PC-9 (cell line): ENCODE data around the gene ARIH1. TPM values are rescaled to one million over a fixed set of nuclear protein-coding genes. Genes with fewer than 3 reads are reported as not detected.
"Not testable (repeated sequence)": the region's sequence is repeated elsewhere in the genome, so short reads cannot be mapped to it uniquely, and the experiment has no call there.

Experiments used
- BruUV-seq: library from RNA; stranded (reverse); fragments of 400-500 nt; replicated peaks from 2 replicates; lab custom pipeline; 2021; lab: Mats Ljungman, UMichigan
- CTCF ChIA-PET: fragments of 300-600 bp; sonication (Branson Sonifier 250); formaldehyde crosslinking; loops from one replicate; lab custom pipeline; 2022; ENCODE audit warnings: antibody characterized with exemption; lab: Charles Lee
- POLR2A ChIA-PET: fragments of 300-600 bp; sonication (Branson Sonifier 250); formaldehyde crosslinking; loops from one replicate; lab custom pipeline; 2022; ENCODE audit warnings: antibody characterized with exemption; ENCODE audit not compliant: unreplicated experiment; lab: Charles Lee
- DNase-seq, 2 experiments: peaks; one replicate each; pipeline versions ENCODE4 v3.0.0 to v3.0.0-alpha.2; 2015 to 2022; ENCODE audit warnings: mixed read lengths in 1 of 2
- H2AFZ ChIP-seq: fragments of 200-600 bp; sonication (generic); 2 replicates; pipeline ENCODE4 v1.8.1; 2017; ENCODE audit warnings: antibody characterized with exemption
- H3F3A ChIP-seq: fragments of 200-600 bp; sonication (generic); 2 replicates; pipeline ENCODE4 v1.8.1; 2017; ENCODE audit warnings: antibody characterized with exemption, mild to moderate bottlenecking, low read depth; ENCODE audit not compliant: insufficient read depth
- H3K27ac ChIP-seq: fragments of 200-600 bp; sonication (generic); 2 replicates; pipeline ENCODE4 v1.6.1; 2016; ENCODE audit warnings: mixed run types
- H3K27me3 ChIP-seq: fragments of 200-600 bp; sonication (generic); 2 replicates; pipeline ENCODE4 v1.6.1; 2016; ENCODE audit warnings: low read depth, mixed run types; ENCODE audit not compliant: insufficient read depth
- H3K36me3 ChIP-seq: fragments of 200-600 bp; sonication (generic); 2 replicates; pipeline ENCODE4 v1.6.1; 2016; ENCODE audit warnings: low read depth, mixed run types
- H3K4me1 ChIP-seq: fragments of 200-600 bp; sonication (generic); replicated peaks from 2 replicates; pipeline ENCODE4 v1.6.1; 2016; ENCODE audit warnings: mixed run types; ENCODE audit not compliant: insufficient read depth
- H3K4me2 ChIP-seq: fragments of 200-600 bp; sonication (generic); 2 replicates; pipeline ENCODE4 v1.6.1; 2017; ENCODE audit warnings: mixed run types
- H3K4me3 ChIP-seq: fragments of 200-600 bp; sonication (generic); 2 replicates; pipeline ENCODE4 v1.6.1; 2016; ENCODE audit warnings: mixed run types
- H3K79me2 ChIP-seq: fragments of 200-600 bp; sonication (generic); 2 replicates; pipeline ENCODE4 v1.6.1; 2017; ENCODE audit warnings: low read depth, mixed run types
- H3K9me2 ChIP-seq: fragments of 200-600 bp; sonication (generic); 2 replicates; pipeline ENCODE4 v1.8.1; 2017; ENCODE audit warnings: mild to moderate bottlenecking; ENCODE audit not compliant: insufficient read depth
- H3K9me3 ChIP-seq: fragments of 200-600 bp; sonication (generic); 2 replicates; pipeline ENCODE4 v1.8.1; 2016; ENCODE audit warnings: low read depth; ENCODE audit not compliant: insufficient read depth
- H4K20me1 ChIP-seq: fragments of 200-600 bp; sonication (generic); 2 replicates; pipeline ENCODE4 v1.8.1; 2017; ENCODE audit not compliant: insufficient read depth
- CTCF ChIP-seq: fragments of 200-600 bp; sonication (generic); conservative IDR thresholded peaks from 2 replicates; pipeline ENCODE4 v1.6.1; 2017; ENCODE audit warnings: mixed run types, antibody characterized with exemption, mild to moderate bottlenecking, moderate library complexity
- EZH2 ChIP-seq: fragments of 200-600 bp; sonication (generic); IDR thresholded peaks from 2 replicates; pipeline ENCODE4 v1.8.0; 2017; ENCODE audit warnings: antibody characterized with exemption, low read depth
- intact Hi-C: fragments of 100-400 bp; cut with micrococcal nuclease; formaldehyde crosslinking; loops from one replicate; pipeline ENCODE4 v1.10.0; 2022; ENCODE audit not compliant: unreplicated experiment
- total RNA-seq: library from RNA; stranded (reverse); gene quantifications from 2 replicates; pipeline ENCODE4 v1.2.3, GENCODE V29; 2021

ARIH1 gene
- total RNA-seq, 1 experiment from 2014 or later = 144 TPM

GRCh38 chr15:72614810-72615532, 140.8 kb downstream of the ARIH1 start:
- Histone ChIP-seq H2AFZ (no peak overlapping the region), H3K27me3 (no peaks in the 10 kb centered on the region), H3K4me1 (no peaks in the 10 kb centered on the region), H3K79me2 (no peaks in the 10 kb centered on the region), H3K9me2 (no peaks in the 10 kb centered on the region), H4K20me1 (no peaks in the 10 kb centered on the region), H3F3A (no peaks in the 10 kb centered on the region), H3K27ac (no peak overlapping the region), H3K9me3 (no peaks in the 10 kb centered on the region), H3K36me3 (no peaks in the 10 kb centered on the region), H3K4me3 (no peak overlapping the region), H3K4me2 (no peak overlapping the region)
- no TSS peak for BruUV-seq
- CTCF ChIA-PET = no interaction called here
- DNase-seq = no peak
- POLR2A ChIA-PET = no interaction called here
- intact Hi-C loops = no loop called here
- TF ChIP-seq CTCF (no peak), EZH2 (no peak)

- H2AFZ ChIP-seq = not testable (repeated sequence)
These were observed 141.6 kb downstream of the ARIH1 start for GRCh38 chr15:72615533-72616233.

GRCh38 chr15:72616491-72617210, 142.5 kb downstream of the ARIH1 start:
- H3K9me2 ChIP-seq = no peaks in the 10 kb centered on the region
- no peaks in the 10 kb centered on the region for H3F3A ChIP-seq
- intact Hi-C loops = no loop called here
- H4K20me1 ChIP-seq = no peaks in the 10 kb centered on the region
- no peaks in the 10 kb centered on the region for H3K9me3 ChIP-seq
- ChIA-PET CTCF (no interaction called here), POLR2A (no interaction called here)
- no TSS peak for BruUV-seq
- no peak overlapping the region for H3K4me2 ChIP-seq
- H2AFZ ChIP-seq = no peak overlapping the region
- no peaks in the 10 kb centered on the region for H3K27me3 ChIP-seq
- no peak for TF ChIP-seq CTCF
- no peak for TF ChIP-seq EZH2
- no peaks in the 10 kb centered on the region for H3K79me2 ChIP-seq
- H3K27ac ChIP-seq = no peak overlapping the region
- H3K4me1 ChIP-seq = no peaks in the 10 kb centered on the region
- H3K36me3 ChIP-seq = no peaks in the 10 kb centered on the region
- DNase-seq = no peak
- no peak overlapping the region for H3K4me3 ChIP-seq

More at GRCh38 chr15:72615533-72616233, 141.6 kb downstream of the ARIH1 start:
- H3K4me2 ChIP-seq, H3K79me2 ChIP-seq, CTCF ChIA-PET, H3K4me3 ChIP-seq, DNase-seq, H3K27me3 ChIP-seq, H3K9me2 ChIP-seq, H4K20me1 ChIP-seq, POLR2A ChIA-PET, H3K9me3 ChIP-seq, BruUV-seq, intact Hi-C loops, H3K36me3 ChIP-seq, H3K27ac ChIP-seq, H3F3A ChIP-seq, H3K4me1 ChIP-seq: not testable (repeated sequence)

GRCh38 chr15:72623854-72624253, 149.7 kb downstream of the ARIH1 start:
- BruUV-seq, H3F3A ChIP-seq, POLR2A ChIA-PET, H4K20me1 ChIP-seq, intact Hi-C loops, H3K27ac ChIP-seq, H2AFZ ChIP-seq, H3K27me3 ChIP-seq, DNase-seq, H3K9me2 ChIP-seq, CTCF ChIA-PET, H3K79me2 ChIP-seq, H3K9me3 ChIP-seq, H3K4me1 ChIP-seq, H3K36me3 ChIP-seq, H3K4me3 ChIP-seq, H3K4me2 ChIP-seq: not testable (repeated sequence)

GRCh38 chr15:72626153-72626552, 152.0 kb downstream of the ARIH1 start:
- POLR2A ChIA-PET = interaction anchor here (0.6 kb wide), 1 partner anchor 1914 kb away, joined by 4 read pairs; no protein-coding TSS in a partner anchor

More at GRCh38 chr15:72626153-72626552, 152.0 kb downstream of the ARIH1 start:
- H3K4me1 ChIP-seq, H3K4me2 ChIP-seq, DNase-seq, H4K20me1 ChIP-seq, intact Hi-C loops, H3K9me3 ChIP-seq, H3K36me3 ChIP-seq, H3K27ac ChIP-seq, H3F3A ChIP-seq, H3K4me3 ChIP-seq, H3K27me3 ChIP-seq, BruUV-seq, H3K9me2 ChIP-seq, H3K79me2 ChIP-seq, H2AFZ ChIP-seq: not testable (repeated sequence)
- CTCF ChIA-PET = interaction anchor here (0.6 kb wide), 1 partner anchor 1575 kb away, joined by 3 read pairs; no protein-coding TSS in a partner anchor
